ENCODE results near the gene CA4. TPM values are rescaled to one million over a fixed set of nuclear protein-coding genes. Genes with fewer than 3 reads are reported as not detected.

Gene CA4
- total and polyA plus RNA-seq, 2 donors: 0.42 to 5.7 TPM

DNA sequence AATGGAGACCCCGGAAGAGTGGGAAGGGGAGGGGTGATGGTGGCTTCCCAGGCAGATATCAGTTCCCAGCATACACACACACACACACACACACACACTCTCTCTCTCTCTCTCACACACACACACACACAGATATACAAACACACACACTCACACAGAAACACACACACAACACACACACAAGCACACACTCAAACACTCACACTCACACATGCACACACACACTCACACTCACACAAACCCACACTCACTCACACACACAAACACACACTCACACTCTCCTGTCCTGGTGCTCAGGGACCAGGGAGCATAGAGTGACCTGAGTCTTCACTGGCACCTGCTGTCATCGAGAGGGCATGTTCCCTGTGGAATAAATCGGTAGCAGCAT, 5.6 kb downstream of the CA4 start:
- Histone ChIP-seq H3K4me3 (ENCODE audit: low read depth, low read length) (no peak overlapping the region), H3K27ac (ENCODE audit: low read depth) (no peak overlapping the region), H3K4me1 (ENCODE audit: insufficient read depth) (no peaks in the 10 kb centered on the region), H3K36me3 (ENCODE audit: insufficient read depth) (no peaks in the 10 kb centered on the region)
- DNase-seq (ENCODE audit: extremely low spot score): no peak
- WGBS: 68% methylated on average over 3 of the region's 3 CpGs

DNA sequence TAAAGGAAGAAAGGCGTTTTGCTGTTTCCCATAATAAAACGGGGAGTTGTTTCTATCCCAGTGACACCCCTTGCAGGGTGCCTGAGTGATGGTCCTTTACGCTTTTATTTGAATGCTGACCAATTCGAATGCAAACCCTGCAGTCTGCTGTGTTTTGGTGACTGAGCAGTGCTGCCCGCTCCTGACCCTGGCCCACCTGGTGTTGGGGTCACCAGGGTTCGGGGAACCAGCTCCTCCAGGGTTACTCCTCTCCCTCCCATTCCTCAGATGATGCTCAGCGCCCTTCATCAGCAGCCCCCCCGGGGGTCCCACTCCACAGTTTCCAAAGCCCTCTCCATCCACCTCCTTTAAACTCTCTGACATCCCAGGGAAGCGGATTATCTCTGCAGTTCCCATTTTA, 6.0 kb downstream of the CA4 start:
- no peaks in the 10 kb centered on the region for H3K4me1 ChIP-seq (ENCODE audit: insufficient read depth)
- H3K27ac ChIP-seq (ENCODE audit: low read depth): no peak overlapping the region
- DNase-seq (ENCODE audit: extremely low spot score): no peak
- 65% methylated on average over 9 of the region's 9 CpGs for WGBS
- no peak overlapping the region for H3K4me3 ChIP-seq (ENCODE audit: low read depth, low read length)
- H3K36me3 ChIP-seq (ENCODE audit: insufficient read depth): no peaks in the 10 kb centered on the region

DNA sequence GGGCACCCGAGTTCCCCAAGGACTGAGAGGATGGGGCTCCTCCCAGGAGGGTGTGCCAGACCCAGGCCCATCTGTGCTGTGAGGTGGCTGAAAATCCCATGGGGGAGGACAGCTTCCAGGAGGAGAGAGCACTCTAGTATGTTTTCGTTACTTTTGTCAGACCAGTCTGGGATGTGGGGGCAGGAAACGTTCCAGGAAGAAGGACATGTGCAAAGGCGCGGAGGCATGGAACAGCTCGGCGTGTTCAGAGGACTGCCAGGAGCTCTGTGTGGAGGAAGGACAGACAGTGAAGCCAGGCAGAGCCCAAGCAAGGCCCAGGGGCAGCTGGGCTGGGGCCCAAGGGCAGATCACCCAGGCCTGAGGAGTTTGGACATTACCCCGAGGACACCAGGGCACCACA, 7.0 kb downstream of the CA4 start:
- Histone ChIP-seq H3K27ac (ENCODE audit: low read depth) (no peak overlapping the region), H3K4me3 (ENCODE audit: low read depth, low read length) (no peak overlapping the region), H3K36me3 (ENCODE audit: insufficient read depth) (no peaks in the 10 kb centered on the region), H3K4me1 (ENCODE audit: insufficient read depth) (no peaks in the 10 kb centered on the region)
- no peak for DNase-seq (ENCODE audit: extremely low spot score)
- 86% methylated on average over 8 of the region's 8 CpGs for WGBS

DNA sequence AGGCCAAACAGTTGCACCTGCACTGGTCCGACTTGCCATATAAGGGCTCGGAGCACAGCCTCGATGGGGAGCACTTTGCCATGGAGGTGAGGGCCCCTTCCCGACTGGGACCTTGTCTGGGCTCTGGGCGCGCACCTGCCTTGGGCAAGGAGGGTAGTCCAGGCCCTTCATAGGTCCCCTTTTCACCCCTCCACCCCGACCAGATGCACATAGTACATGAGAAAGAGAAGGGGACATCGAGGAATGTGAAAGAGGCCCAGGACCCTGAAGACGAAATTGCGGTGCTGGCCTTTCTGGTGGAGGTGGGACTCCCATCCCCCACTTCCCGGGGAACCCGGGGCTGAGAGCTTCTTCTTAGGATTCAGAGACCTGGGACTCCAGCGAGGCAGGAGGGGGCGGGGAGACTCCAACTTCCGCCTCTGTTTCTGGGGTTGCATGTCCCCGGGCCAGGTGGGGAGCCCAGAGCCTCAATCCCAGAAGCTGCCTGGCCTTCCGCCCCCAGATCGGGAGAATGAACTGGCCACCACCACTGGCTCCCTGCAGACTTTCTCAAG, 7.8 kb downstream of the CA4 start:
- H3K4me3 ChIP-seq (ENCODE audit: low read depth, low read length): no peak overlapping the region
- 69% methylated on average over 18 of the region's 18 CpGs for WGBS
- no peak overlapping the region for H3K27ac ChIP-seq (ENCODE audit: low read depth)
- no peak for DNase-seq (ENCODE audit: extremely low spot score)
- no peaks in the 10 kb centered on the region for H3K4me1 ChIP-seq (ENCODE audit: insufficient read depth)
- no peaks in the 10 kb centered on the region for H3K36me3 ChIP-seq (ENCODE audit: insufficient read depth)

DNA sequence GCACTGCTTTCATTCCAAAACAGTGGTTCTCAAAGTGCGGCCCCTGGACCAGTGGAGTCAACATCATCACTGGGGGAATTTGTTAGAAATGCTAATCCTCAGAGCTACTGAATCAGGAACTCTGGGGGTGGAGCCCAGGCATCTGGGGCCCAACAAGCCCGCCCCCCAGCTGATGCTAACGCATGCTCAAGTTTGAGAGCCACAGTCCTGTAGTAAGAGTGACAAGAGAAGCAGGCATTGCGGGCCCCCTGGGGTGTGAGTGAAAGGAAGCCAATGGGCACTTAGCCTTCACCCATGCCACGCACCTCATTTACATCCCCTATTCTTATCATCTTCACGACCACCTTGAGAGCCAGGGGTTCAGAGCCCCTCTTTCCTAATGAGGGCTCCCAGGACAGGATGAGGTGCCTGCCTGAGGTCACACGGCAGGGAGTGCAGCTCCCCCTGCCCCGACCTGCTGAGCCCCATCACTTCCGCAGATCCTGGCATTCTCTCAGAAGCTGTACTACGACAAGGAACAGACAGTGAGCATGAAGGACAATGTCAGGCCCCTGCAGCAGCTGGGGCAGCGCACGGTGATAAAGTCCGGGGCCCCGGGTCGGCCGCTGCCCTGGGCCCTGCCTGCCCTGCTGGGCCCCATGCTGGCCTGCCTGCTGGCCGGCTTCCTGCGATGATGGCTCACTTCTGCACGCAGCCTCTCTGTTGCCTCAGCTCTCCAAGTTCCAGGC, 9.1 kb downstream of the CA4 start:
- H3K4me3 ChIP-seq (ENCODE audit: low read depth, low read length): no peak overlapping the region
- WGBS: 34% methylated on average over 19 of the region's 19 CpGs
- no peak overlapping the region for H3K27ac ChIP-seq (ENCODE audit: low read depth)
- no peaks in the 10 kb centered on the region for H3K36me3 ChIP-seq (ENCODE audit: insufficient read depth)
- DNase-seq (ENCODE audit: extremely low spot score): no peak
- no peaks in the 10 kb centered on the region for H3K4me1 ChIP-seq (ENCODE audit: insufficient read depth)

DNA sequence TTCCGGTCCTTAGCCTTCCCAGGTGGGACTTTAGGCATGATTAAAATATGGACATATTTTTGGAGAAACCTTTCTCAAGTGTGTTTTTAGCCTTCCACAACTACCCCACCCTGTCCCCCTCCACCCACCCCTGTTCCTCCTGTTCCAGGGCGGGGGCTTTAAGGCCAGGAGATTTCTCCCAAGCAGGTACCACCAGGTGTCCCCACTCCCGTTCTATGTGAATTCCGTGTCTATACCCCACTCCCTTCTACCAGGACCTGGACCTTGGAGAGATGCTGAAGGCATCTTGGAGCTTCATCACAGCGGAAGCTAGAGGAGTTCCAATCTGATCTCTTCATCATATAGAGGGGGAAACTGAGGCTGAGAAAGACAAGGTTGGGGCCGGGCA, 9.7 kb downstream of the CA4 start:
- Histone ChIP-seq H3K4me3 (ENCODE audit: low read depth, low read length) (no peak overlapping the region), H3K36me3 (ENCODE audit: insufficient read depth) (no peaks in the 10 kb centered on the region), H3K27ac (ENCODE audit: low read depth) (no peak overlapping the region), H3K4me1 (ENCODE audit: insufficient read depth) (no peaks in the 10 kb centered on the region)
- no peak for DNase-seq (ENCODE audit: extremely low spot score)
- WGBS: 67% methylated on average over 6 of the region's 6 CpGs

DNA sequence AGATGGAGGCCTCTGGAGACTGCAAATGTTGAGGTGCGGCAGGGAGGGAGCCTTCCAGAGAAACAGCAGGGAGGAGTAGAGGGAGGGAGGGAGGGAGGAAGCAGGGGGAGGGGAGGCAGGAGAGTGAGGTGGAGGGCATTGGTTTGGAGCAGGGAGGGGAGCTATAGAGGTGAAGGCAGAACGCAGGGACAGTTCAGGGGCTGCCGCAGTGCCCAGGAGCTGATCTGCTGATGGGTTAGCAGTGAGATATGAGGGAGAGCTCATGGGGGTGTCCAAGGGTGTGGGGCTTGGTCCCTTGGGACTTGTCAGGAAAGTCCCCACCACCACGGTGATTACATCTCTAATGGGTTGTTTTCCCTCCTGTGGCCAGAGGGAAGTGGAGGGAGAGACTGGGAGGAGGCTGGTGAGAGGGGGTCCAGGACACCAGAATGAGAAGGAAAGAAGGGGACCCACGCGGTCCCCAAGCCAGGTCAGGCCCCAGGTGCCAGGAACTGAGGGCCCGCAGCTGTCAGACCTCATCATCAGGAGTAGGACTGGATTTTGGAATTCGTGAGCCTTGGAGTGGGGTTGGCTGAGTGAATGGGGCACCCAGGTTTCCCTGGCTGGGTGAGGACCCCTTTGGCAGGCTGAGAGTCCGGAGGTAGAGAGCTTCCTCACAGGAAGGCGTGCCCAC, 11.2 kb downstream of the CA4 start:
- Histone ChIP-seq H3K4me1 (ENCODE audit: insufficient read depth) (no peaks in the 10 kb centered on the region), H3K27ac (ENCODE audit: low read depth) (no peak overlapping the region), H3K36me3 (ENCODE audit: insufficient read depth) (no peaks in the 10 kb centered on the region), H3K4me3 (ENCODE audit: low read depth, low read length) (no peak overlapping the region)
- 56% methylated on average over 10 of the region's 10 CpGs for WGBS
- no peak for DNase-seq (ENCODE audit: extremely low spot score)

DNA sequence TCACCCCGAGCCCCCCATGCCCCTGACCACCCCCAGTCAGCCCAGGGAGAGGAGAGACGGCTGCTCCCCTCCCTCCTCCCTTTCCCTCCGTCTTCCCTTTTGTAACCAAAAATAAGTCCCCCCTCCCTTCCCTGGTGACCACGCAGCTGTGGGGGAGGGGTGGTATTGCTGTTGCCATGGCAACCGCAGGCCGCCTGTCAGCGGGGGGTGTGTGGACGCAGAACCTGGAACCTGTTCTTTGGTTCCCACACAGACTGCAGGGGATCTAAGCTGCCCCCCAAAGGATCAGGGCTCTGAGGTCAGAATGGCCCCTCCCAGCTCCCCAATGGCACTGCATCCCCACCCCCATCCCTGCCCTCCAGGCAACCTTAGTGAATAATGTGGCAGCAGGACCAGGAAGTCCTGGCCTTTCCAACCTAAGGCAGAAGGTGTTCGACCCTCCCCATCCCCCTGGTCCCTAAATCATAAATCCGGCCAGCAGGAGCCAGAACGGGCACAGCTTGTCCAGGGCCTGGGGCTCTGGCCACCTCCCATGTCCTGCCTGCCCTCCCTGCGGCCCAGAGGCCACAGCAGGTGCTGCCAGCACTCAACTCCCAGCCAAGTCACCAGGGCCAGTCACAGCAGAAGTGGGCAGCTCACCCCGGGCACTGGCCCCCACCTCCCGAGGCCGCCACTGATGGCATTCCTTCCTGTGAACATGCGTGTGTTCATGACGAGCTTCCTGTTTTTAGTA, 12.0 kb downstream of the CA4 start:
- no peak overlapping the region for H3K27ac ChIP-seq (ENCODE audit: low read depth)
- H3K4me1 ChIP-seq (ENCODE audit: insufficient read depth): no peaks in the 10 kb centered on the region
- 33% methylated on average over 17 of the region's 17 CpGs for WGBS
- no peak for DNase-seq (ENCODE audit: extremely low spot score)
- H3K4me3 ChIP-seq (ENCODE audit: low read depth, low read length): no peak overlapping the region
- no peaks in the 10 kb centered on the region for H3K36me3 ChIP-seq (ENCODE audit: insufficient read depth)

DNA sequence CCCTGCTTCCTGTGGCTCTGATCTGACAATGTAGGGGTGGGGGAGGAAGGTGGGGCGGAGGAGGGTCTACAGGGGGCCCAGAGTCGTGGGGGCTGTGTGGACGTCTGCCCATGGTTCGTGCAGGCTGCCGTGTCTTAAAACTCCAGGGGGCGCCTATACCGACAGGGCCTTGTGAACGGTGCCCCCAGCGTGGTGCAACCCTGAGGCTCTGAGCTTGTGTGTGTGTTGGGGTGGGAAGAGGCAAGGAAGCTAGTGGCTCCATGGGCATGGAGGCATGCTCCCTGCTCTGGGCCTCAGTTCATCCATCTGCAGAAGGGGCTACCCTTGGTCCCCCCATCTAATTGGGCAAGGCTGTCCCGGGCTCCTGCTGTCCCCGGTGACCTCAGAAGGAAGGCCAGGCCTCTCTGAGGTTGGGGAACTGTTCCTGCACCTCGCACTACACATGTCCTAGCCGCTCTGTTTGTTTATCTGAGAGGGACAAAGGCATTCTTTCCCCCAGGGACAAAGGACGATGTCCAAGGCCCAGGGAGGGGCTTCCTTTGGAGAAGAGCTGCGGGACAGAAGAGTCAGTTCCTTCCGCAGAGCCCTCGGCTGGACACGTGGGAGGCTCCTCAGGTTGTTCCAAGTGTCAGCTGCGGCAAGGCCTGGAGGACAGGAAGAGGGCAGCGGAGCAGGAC, 13.5 kb downstream of the CA4 start:
- Histone ChIP-seq H3K4me1 (ENCODE audit: insufficient read depth) (no peaks in the 10 kb centered on the region), H3K36me3 (ENCODE audit: insufficient read depth) (no peaks in the 10 kb centered on the region), H3K4me3 (ENCODE audit: low read depth, low read length) (no peak overlapping the region), H3K27ac (ENCODE audit: low read depth) (no peak overlapping the region)
- 51% methylated on average over 20 of the region's 20 CpGs for WGBS
- no peak for DNase-seq (ENCODE audit: extremely low spot score)

DNA sequence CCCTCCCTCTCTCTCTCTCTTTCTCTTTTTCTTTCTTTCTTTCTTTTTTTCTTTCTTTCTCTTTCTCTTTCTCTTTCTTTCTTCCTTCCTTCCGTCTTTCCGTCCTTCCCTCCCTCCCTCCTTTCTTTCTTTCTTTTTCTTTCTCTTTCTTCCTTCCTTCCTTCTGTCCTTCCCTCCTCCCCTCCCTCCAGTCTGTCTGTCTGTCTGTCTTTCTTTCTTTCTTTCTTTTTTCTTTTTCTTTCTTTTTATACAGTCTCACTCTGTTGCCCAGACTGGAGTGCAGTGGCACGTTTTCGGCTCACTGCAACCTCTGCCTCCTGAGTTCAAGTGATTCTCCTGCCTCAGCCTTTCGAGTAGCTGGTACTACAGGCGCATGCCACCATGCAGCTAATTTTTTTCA, 14.4 kb downstream of the CA4 start:
- H3K4me3 ChIP-seq (ENCODE audit: low read depth, low read length): no peak overlapping the region
- no peak for DNase-seq (ENCODE audit: extremely low spot score)
- 79% methylated on average over 6 of the region's 6 CpGs for WGBS
- no peak overlapping the region for H3K27ac ChIP-seq (ENCODE audit: low read depth)
- H3K4me1 ChIP-seq (ENCODE audit: insufficient read depth): no peaks in the 10 kb centered on the region
- H3K36me3 ChIP-seq (ENCODE audit: insufficient read depth): no peaks in the 10 kb centered on the region

DNA sequence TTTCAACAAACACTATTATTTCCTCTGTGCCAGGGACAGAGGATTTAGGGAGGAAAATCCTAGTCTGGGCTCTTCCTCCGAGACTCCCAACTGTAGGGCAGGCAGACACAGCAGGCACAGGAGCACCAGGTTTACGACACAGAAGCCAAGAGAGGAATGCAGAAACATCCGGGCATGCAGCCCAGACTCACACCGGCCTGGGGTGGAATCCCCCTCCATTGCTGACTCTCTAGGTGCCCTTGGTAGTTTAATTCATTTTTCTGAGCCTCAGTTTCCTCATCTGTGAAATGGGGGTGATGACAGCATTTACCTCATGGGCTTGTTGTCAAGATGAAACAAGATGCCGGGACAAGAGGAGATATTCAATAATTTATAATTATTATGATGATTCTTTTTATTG, 14.9 kb downstream of the CA4 start:
- Histone ChIP-seq H3K27ac (ENCODE audit: low read depth) (no peak overlapping the region), H3K4me3 (ENCODE audit: low read depth, low read length) (no peak overlapping the region), H3K36me3 (ENCODE audit: insufficient read depth) (no peaks in the 10 kb centered on the region), H3K4me1 (ENCODE audit: insufficient read depth) (no peaks in the 10 kb centered on the region)
- WGBS: 44% methylated on average over 5 of the region's 5 CpGs
- DNase-seq (ENCODE audit: extremely low spot score): no peak

DNA sequence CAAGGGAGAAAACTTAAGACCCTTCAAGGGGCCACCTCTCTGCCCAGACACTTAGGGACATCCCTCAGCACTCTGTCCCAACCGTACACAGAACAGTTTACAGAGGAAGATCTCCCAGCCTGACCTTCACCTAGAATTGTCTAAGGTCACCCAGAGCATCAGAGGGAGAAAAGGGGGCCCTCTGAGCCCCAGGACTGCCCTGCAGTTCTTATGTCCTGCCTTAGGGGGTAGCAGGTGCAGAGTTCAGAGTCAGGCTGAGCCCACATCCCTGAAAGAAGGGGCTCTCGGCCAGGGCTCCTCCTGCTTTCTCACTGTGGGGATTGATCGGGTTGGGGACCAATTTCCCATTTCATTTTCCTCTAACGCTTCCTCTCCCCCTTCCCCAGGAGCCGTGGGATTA, 15.4 kb downstream of the CA4 start:
- H3K4me3 ChIP-seq (ENCODE audit: low read depth, low read length): no peak overlapping the region
- no peak for DNase-seq (ENCODE audit: extremely low spot score)
- no peaks in the 10 kb centered on the region for H3K36me3 ChIP-seq (ENCODE audit: insufficient read depth)
- no peak overlapping the region for H3K27ac ChIP-seq (ENCODE audit: low read depth)
- WGBS: 51% methylated on average over 5 of the region's 5 CpGs
- no peaks in the 10 kb centered on the region for H3K4me1 ChIP-seq (ENCODE audit: insufficient read depth)

DNA sequence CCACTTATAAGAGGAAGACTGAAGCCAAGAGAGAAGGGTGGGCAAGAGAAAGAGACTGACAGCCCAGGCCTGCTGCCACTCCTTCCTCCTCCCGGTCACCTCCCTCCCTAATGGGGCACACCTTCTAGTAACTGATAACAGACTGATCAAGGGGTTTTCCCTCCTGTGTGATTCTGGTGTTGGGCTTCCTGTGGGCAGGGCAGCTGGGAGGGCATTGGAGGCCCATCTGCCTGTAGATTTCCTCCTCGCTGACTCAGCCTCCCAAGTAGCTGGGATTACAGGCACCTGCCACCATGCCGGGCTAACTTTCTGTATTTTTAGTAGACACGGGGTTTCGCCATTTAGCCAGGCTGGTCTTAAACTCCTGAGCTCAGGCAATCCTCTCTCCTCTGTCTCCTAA, 16.2 kb downstream of the CA4 start:
- Histone ChIP-seq H3K36me3 (ENCODE audit: insufficient read depth) (no peaks in the 10 kb centered on the region), H3K27ac (ENCODE audit: low read depth) (no peak overlapping the region), H3K4me3 (ENCODE audit: low read depth, low read length) (no peak overlapping the region), H3K4me1 (ENCODE audit: insufficient read depth) (no peaks in the 10 kb centered on the region)
- WGBS: 67% methylated on average over 5 of the region's 5 CpGs
- DNase-seq (ENCODE audit: extremely low spot score): no peak

All from urinary bladder (tissue), 4 donors.